Muscle of arm (tissue), 14 donors: ENCODE results near the gene COX7B2. TPM values are rescaled to one million over a fixed set of nuclear protein-coding genes. Genes with fewer than 3 reads are reported as not detected.
A peak's percentile ranks its signal among the peaks of the same experiment; 100 is the strongest.

Source experiments
- DNase-seq: peaks from one replicate; pipeline ENCODE4 v3.0.0-alpha.2; 2013
- long read RNA-seq, 11 donors: transcript quantifications; one replicate each; lab custom pipeline, GENCODE V29; 2026
- polyA plus RNA-seq, 12 donors: library from polyadenylated mRNA; unstranded; fragments of 120-200 nt; gene quantifications; one replicate each; pipeline ENCODE4 v1.2.1, GENCODE V29; 2013; ENCODE audit not compliant: insufficient read length in 12 of 12

Gene COX7B2, protein sequence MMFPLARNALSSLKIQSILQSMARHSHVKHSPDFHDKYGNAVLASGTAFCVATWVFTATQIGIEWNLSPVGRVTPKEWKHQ
- polyA plus RNA-seq: not detected
- long read RNA-seq, donor 1: 0 reads
- long read RNA-seq, donor 2: 0 reads
- long read RNA-seq, donor 3: 0 reads
- long read RNA-seq, donor 4: 0 reads
- long read RNA-seq, donor 5: 0 reads
- long read RNA-seq, donor 6: 0 reads
- long read RNA-seq, donor 7: 0 reads
- long read RNA-seq, donor 8: 0 reads
- long read RNA-seq, donor 9: 0 reads
- long read RNA-seq, donor 10: 0 reads
- long read RNA-seq, donor 11: 0 reads

- no peak for DNase-seq
These were observed at the start of gene COX7B2 for GRCh38 chr4:46909078-46909477. TSS of gene COX7B2 (minus strand) at chr4:46909245. CDS start at chr4:46735192, 174,053 bp downstream.

DNA sequence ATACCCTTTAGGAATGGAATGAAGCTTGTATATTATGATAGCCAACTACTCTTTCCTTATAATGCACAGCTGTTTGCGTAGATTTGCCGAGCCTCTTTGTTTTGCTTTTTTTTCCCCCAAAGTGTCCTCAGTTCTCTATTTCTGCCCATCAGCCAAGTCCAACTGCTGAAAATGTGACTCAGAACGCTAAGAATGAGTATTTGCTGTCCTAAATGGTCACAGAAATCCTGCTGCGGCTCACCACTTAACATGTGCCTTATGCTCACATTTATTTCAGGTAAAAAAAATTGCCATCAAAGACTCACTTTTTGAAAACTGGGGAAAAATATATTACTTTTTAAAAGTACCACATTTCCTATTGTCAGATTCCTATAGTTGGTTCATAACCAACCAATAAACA is 47.4 kb upstream of the COX7B2 start:
- no peak for DNase-seq

DNA sequence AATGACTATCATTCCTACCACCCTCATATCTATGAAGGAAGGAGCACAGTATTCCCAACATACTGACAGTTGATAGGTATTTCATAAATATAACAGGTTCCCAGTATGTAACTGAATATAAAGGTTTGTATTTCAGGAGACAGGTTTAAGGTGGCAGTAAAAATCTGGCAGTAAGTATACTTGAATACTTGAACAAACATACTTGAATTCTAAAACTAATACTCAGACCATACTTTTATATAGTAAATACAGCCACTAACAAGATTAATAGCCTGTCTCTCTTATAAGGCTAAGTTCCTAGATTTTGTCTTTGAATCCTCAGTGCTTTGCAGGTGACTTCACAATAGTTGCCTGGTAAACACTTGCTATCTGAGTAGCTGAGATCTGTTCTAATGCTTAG is 46.6 kb upstream of the COX7B2 start:
- no peak for DNase-seq

DNA sequence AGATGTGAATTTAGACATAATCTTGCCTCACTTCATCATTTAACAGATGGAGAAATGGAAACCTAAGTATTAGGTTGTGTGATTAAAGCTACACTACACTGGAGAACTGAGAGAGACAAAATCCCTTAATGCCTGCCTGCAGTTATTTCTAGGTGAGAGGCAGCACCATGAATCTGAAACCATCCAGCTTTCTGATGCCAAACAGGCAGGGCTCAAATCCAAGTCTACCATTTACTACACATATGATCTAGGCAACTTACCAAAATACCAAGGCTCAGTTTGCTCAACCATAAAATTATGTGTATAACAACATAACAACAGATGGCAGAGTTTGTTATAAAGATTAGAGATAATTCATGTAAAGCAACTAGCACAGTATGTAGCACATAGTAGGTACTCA is 45.6 kb upstream of the COX7B2 start:
- DNase-seq: no peak

DNA sequence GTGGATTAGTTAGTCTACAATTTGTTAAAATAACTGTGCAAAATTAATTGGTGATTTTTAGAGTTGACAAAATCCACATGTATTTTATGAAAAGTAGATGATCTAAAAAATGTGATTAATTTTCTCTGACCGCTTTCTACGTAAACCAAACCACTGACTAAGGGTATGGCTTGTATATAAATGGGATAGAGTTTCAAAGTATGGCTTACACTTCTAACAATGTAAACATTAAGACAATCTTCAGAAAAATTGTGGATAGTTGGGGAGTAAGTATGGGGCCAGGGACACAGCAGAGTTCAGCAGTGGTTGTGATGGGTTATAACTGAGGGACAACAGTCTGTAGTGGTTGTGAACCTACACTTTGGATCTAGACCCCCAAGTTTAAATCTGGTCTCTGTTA is 44.5 kb upstream of the COX7B2 start:
- DNase-seq: no peak

DNA sequence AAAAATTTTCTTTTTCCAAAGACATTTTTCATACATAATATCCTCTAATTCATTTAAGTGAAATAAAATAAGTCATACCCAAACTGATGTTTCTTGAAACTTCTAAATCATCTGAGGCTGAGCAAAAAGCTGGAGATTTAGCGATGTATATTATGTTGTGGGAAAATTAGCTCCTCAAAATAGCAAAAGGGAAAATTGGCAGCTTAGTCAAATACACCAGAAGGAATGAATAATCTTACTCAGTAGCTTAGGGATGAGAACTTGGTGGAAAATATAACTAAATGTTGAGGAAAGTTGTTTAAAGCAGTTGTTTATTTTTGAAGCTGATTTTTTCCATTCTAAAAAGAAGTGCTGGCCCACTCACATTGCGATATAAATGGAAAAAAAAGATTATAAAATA is 43.4 kb upstream of the COX7B2 start:
- no peak for DNase-seq

DNA sequence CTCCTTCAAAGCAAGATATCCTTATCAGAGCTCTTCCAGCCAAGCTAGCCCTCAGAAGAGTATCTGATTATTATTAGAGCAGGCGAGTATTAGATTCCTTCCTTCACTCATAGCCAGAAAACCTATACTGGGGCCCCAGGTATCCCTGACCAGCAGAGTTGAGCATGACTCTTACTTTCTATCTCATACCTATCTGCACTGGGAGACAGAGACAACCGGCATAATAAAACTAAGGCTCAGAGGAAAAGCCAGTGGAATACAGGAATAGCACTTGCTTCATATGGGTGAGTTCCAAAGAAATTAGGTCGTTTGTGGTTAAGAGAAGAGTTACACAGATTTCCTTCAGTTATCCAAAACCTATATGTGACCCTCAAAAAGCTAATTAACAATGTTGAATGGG is 41.8 kb upstream of the COX7B2 start:
- no peak for DNase-seq

DNA sequence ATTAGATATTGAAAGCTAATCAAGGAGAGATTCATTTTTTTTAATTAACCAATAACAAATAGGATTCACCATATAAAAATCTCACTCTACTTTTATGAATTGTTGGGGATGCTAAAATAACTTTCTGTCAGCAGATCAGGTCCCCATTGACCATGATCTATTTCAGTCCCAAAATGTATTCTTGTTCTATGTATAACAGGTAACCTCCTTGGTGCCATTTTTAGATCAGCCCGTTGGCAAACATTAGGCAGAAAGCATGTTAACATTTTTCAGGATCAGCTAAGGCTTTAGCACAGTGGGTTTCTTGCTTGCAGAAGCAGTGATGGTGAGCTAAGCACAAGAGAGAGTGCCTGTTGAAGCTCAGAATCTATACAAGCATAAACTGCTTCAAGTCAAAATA is 40.8 kb upstream of the COX7B2 start:
- DNase-seq: no peak

- no peak for DNase-seq
These were observed 38.5 kb upstream of the COX7B2 start for GRCh38 chr4:46947541-46947940.

DNA sequence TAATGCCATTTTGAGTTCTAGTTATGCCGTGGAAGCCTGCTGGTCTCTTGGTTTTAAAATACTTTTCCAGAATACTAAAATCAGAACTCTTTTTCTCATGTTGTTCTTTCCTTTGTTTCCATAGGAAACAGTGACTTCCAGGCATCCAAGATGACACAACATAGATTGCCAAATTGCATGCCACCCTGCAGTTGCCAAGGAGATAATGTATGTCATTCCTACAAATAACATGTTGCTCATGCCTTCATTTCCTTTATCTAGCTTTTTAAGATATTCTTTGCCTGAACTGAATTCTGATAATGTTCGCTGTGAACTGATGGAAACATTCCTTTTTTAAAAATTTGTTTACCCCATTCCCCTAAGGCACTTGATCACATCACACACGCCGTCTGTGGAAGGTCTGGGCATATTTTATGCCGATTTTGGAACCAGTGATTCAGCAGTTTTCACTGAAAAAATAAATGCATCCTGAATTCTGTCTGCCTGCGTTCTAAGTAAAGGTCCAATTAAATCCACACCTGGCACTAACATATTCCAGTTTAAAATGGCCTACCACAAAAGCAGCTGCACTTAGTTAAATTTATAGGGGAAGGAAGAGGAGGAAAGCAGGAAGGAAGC is 38.0 kb upstream of the COX7B2 start:
- DNase-seq: no peak

- no peak for DNase-seq
These were observed 36.0 kb upstream of the COX7B2 start for GRCh38 chr4:46945062-46945461.

DNA sequence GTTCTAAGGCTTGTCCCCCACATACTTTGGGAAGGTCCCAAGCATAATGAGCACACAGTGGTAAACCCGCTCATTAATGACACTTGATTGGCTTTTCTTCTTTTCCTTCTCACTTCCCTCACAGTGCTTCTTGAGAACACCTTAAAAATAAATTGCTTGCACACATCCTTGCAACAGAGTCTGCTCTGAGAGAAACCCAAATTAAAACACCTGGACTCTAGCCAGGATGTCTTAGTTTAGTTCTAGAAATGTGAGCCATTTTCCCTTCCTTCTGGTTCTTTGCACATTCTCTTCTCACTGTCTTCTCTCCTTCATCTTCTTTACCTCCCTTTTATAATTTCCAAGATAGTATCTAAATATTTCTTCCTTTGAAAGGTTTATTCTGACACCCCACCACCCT is 35.3 kb upstream of the COX7B2 start:
- DNase-seq: no peak

- no peak for DNase-seq
These were observed 28.4 kb upstream of the COX7B2 start for GRCh38 chr4:46937493-46937892.

DNA sequence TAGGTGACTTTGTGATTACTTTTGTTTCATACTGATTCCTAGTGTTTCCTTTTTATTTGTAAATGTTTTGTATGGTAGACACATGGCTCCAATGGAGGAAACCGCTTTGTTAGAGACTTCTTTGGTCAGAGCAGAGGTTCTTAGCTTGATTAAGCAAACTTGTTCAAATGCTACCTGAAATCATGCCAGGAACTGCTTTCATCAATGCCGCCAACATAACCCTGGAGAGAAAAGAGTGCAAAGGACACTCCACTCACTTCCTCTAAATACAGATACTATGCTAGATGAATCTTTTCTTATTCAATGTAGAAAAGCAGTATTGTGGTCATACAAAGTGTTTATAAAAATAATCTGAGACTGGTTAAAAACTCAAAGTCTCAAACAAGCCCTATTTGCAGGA is 25.7 kb upstream of the COX7B2 start:
- DNase-seq: no peak

DNA sequence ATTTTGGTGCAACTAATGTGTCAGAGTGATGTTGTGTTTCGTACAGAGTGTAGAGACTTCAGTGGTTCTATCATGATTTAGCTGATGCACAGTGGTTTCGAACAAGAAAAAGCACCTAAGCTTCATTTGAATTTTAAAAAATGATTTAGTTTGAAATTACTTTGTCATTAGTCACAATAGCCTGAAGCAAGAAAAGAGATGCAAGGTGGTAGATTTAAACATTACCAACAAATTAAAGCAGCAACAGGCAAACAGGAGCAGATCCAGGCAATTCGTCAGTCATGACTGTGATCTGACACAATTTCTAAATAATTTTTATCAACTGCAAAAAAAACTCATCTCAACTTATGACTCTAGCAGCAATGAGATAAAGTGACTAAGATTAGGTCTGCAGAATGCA is 24.6 kb upstream of the COX7B2 start:
- no peak for DNase-seq

DNA sequence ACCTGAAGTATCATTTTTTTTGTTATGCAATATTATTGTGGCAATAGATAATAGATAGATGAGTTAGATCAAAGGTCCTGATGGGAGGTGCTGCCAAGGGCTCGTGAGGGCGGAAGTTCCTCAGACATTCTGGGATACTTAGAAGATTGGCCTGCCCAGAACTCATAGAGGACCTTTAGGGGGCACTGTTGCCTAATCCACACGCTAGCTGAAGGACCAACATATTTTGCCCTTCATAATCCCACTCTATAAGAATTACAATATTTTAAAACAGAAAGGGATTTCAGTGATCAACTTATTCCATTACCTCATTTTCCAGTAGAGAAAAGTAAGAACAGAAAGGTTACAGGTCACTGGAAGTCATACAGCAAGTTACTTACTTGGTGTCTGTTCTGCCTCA is 22.9 kb upstream of the COX7B2 start:
- peak; percentile 9 for DNase-seq

DNA sequence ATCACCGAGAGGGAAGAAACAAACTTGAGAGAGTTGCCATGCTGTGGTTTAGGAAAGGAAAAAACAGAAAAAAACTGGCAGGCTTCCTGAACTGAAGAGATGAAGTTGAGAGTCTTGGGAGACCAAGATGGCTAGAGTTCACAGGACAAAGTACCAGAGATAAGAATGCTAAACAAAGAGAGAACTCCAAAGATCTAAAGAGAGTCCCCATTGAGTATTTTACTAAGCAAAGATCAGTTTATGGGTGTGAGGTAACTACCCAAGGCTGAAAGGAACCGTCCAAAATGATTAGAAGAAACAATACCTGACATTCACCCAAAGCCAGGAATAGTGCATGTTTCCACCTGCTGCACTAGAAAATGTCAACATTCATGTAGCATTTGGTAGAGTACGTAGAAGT is 21.8 kb upstream of the COX7B2 start:
- no peak for DNase-seq

DNA sequence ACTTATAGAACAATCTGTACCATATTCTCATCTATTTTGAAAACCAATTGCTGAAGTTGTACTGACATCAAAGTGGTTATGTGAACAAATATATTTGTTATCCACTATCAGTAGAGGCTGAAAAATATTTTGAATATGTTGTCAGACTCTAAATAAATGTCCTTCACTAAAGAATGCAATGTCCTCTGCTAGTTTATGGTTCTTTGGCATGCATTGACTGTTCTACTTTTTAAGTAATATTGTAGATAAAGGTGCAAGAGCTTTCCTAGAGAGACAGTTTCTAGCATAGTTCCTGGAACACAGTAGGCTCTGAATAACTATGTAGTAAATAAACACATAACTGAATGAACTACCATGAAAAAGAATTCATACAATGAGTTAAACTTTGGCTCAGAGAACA is 18.2 kb upstream of the COX7B2 start:
- no peak for DNase-seq

- DNase-seq: no peak
These were observed 15.9 kb upstream of the COX7B2 start for GRCh38 chr4:46924789-46925529.

GRCh38 chr4:46922205-46922604 is 13.2 kb upstream of the COX7B2 start:
- DNase-seq: no peak

- DNase-seq: no peak
These were observed 897 bp downstream of the COX7B2 start for GRCh38 chr4:46908148-46908547.

- no peak for DNase-seq
These were observed 9.0 kb downstream of the COX7B2 start for GRCh38 chr4:46900082-46900481.

GRCh38 chr4:46894826-46895225 is 14.2 kb downstream of the COX7B2 start:
- no peak for DNase-seq
